ENCODE results near the gene EFNA2.
"Not testable (repeated sequence)": the region's sequence is repeated elsewhere in the genome, so short reads cannot be mapped to it uniquely, and the experiment has no call there.

Gene EFNA2

GRCh38 chr19:1322198-1322981 lies 36.7 kb downstream of the EFNA2 start:
- DNase-seq = no peak

- DNase-seq = no peak
These were observed 38.7 kb downstream of the EFNA2 start for GRCh38 chr19:1324249-1324805.

- DNase-seq = no peak
These were observed 39.3 kb downstream of the EFNA2 start for GRCh38 chr19:1324806-1325567.

- DNase-seq = no peak
These were observed 40.1 kb downstream of the EFNA2 start for GRCh38 chr19:1325568-1326294.

GRCh38 chr19:1327125-1327524 lies 41.5 kb downstream of the EFNA2 start:
- DNase-seq = no peak

GRCh38 chr19:1332208-1332607 lies 46.5 kb downstream of the EFNA2 start:
- not testable (repeated sequence) for DNase-seq

- no peak for DNase-seq
These were observed 50.5 kb downstream of the EFNA2 start for GRCh38 chr19:1336079-1336684.

GRCh38 chr19:1340681-1341469 lies 55.2 kb downstream of the EFNA2 start:
- no peak for DNase-seq

GRCh38 chr19:1343041-1343440 lies 57.4 kb downstream of the EFNA2 start:
- no peak for DNase-seq

GRCh38 chr19:1349211-1349610 lies 63.5 kb downstream of the EFNA2 start:
- no peak for DNase-seq

GRCh38 chr19:1350867-1351266 lies 65.2 kb downstream of the EFNA2 start:
- DNase-seq = no peak
